LHCN-M2 (cell line): ENCODE data around the gene PDZD2. TPM values are rescaled to one million over a fixed set of nuclear protein-coding genes. Genes with fewer than 3 reads are reported as not detected.
A peak's percentile ranks its signal among the peaks of the same experiment; 100 is the strongest.

Experiments used
- DNase-seq: peaks from one replicate; pipeline ENCODE4 v3.0.0-alpha.2; 2012; ENCODE audit warnings: low read depth
- total RNA-seq: library from RNA; depleted of rRNA; stranded (reverse); fragments of >200 nt; gene quantifications from 2 replicates; pipeline ENCODE4 v1.2.3, GENCODE V29; 2014

PDZD2 gene
- total RNA-seq, 1 experiment from 2014 or later, result not detected

GRCh38 chr5:31916327-31916726, 277.4 kb downstream of the PDZD2 start:
- no peak for DNase-seq

DNA sequence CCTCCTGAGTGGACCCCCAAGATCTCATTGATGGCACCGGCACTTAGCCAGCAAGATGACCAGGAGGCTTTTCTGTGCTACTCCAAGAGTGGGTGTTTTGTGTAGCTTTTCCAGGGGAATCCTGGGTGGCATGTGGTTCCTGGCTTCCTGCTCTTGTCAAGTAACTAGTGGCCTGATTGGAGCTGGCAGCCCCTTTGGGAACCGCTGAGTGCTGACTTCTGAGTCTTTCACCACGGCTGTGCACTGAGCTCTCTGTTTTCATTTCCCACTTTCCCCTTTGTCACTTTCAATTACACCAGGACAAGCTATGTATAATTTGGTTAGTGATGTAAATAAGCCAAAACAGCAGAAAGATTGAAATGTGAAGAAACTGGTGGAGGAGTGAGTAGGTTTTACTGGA, 279.8 kb downstream of the PDZD2 start:
- no peak for DNase-seq

DNA sequence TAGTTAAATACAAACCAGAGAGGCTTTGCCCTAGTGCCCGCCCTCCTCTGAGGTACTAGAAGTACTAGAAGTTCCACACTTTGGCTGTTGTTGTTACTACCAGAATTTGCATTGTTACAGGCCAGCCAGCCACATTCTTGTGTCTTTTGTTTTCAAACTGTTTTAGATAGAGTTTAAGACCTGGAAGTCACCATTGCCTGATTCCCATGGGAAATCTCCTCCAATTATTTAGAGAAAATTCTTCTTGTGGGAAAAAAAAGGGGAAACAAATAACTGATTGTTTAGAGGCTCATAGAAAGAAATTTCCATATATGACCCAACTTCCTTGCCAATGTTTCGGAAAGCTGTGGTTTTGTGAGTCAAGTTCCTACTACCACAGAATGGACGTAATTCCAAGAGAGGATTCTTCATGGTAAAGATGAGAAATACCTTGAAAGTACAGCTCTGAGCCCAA, 282.9 kb downstream of the PDZD2 start:
- DNase-seq, result peak; percentile 41

GRCh38 chr5:31924005-31924404, 285.1 kb downstream of the PDZD2 start:
- no peak for DNase-seq

DNA sequence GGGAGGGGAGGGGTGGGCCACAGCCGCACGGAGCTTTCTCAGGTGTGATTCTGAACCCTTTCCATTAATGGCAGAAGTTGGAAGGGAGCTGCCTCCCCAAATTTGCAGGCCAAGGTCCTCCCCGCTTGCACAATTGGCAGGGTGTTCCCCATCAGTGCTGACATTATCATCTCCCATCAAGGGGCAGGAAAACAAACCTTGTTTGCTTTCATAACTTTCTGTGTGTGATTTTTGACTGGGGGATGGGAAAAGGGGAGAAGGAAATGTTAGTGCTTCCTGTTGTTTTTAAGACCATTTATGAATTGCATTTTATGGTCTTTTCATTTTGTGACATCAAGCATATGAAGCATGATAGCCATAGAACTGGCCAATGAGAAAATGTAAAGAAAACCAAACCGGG, 292.9 kb downstream of the PDZD2 start:
- no peak for DNase-seq

DNA sequence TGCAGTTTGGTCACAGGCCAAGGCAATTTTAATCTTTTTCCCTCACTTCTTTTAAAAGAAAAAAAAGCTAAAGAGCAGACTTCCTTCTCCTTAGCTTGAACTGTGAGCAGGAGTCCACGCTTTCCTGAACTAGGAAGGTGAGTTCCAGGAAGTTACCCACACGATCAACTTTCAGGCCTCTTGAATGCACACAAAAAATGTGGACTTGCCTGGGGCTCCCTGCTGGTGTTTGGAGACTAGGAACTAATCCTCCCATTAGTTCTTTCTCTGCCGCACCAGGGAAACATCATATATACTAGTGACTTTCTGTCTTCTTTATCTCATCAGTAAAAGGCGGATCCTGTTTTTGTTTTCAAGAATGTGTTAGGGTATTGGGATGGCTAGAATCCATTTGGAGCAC, 295.2 kb downstream of the PDZD2 start:
- DNase-seq, result no peak

- no peak for DNase-seq
Observed at GRCh38 chr5:31935496-31936369, 296.8 kb downstream of the PDZD2 start.

- DNase-seq, result no peak
Observed at GRCh38 chr5:31936683-31937082, 297.8 kb downstream of the PDZD2 start.

DNA sequence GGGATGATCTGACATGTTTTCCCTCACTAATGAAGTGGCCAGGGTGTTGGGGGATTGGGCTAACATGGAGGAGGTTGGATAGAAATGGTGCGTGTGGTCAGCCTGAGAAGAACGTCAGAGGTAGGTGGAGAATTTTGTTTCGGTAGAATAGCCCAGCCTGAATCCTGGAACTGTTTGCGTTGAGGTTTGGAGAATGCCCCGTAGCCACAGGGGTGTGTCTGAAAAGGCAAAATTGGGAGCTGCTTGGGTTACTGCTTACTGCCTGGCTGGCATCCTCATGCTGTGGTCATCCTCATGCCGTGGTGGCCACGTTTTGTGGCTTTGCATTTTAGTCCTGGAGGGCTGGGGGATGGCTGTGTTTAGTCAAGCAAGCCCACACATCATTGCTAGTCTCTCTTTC, 298.3 kb downstream of the PDZD2 start:
- no peak for DNase-seq

GRCh38 chr5:31937703-31938102, 298.8 kb downstream of the PDZD2 start:
- DNase-seq, result no peak

DNA sequence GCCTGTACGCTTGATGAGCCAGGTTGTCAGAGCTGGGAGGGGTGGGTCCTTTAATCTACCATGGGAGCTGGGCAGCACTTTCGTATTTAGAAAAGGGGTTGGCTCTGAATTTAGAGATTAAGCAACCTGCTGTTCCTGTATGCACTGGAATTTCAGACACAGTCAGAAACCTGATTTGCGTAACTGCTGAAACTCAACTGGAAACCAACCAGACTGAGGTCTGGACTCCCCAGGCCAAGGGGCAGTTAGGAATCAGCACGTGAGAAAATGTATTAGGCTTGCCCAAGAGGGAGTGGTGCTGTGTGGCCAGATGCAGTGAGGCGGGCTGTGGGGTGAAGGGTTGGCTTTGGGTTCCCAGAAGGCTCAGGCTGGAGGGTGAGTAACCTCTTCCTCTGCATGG, 300.2 kb downstream of the PDZD2 start:
- DNase-seq, result no peak

DNA sequence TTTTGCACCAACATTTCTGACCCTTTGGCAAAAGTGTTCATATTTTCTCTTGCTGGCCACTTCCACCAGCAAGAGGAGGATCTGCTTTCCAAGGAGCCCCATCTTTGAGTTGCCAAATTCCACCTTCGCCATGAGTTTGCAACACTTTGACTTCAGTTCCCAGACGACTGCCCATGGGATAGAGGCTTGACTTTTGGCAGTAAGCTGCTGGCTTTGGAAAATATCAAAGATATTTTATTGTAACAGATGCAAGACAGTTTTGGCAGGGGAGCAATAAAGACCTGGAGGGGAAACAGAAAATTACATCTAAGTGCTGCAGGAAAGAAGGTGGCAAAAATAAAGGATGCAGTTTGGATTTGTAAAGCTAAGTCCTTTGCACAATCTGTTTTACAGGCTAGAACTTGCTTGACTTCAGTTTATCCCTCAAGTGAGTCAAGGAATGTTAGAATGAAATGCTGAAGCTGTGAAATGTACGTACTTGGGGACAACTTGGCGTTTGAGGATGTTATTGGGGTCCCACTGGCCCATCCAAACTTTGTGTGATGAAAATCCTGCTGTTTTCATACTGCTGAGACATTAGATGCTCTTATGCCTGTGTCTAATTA, 302.3 kb downstream of the PDZD2 start:
- DNase-seq, result no peak

GRCh38 chr5:31942546-31942945, 303.6 kb downstream of the PDZD2 start:
- no peak for DNase-seq

DNA sequence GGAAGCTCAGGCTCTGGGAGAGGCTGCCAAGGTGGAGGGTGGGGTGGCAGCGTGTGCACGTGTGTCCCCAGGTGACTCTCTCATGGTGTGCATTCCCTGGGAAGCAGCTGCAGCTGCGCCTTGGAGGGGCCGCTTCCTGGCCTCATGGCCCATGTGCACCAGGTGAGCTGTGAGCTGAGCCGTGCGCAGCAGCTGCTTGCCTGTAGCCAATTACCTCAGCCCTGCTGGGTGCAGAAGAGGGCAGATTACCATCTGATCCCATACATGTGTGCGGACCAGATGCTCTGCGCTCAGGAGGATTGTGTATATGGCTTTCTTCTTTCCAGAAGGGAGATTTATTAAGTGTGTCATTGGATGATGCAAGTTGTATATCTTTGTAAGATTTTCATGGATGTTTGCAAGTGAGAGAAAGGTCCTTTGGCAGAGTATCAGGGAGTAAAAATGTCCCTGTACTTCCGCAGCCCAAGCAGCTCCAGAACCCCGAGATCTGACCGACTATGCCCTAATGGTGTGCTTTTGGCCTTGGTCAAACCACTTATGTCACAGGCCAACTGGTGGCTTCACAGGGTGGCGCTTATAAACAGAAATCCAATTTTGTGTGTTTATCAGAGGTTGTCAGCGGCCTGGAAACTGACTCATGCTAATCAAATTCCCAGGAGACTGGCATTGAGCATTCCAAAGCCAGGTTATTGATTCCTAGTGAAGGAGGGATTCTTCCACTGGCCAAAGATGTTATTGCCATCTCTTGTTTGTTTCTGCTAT, 305.9 kb downstream of the PDZD2 start:
- DNase-seq, result no peak

- no peak for DNase-seq
Observed at GRCh38 chr5:31948006-31948405, 309.1 kb downstream of the PDZD2 start.

DNA sequence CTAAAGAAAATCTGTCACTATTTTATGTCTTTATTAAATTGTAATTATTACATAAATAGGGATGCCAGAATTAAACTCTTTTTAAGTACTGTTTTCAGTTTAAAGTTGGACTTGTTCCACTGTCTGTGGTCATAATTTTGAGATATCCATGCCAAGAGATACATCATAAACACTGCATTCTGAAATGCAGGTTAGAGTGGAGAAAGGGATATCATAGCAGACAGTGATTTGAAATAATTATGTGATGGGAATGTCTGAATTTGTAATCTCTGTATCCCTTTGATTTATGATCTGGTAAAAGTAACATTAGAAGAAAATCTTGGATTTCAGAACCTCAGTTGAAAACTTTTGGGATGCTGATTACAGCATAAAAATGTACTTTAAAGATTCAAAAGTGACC, 313.1 kb downstream of the PDZD2 start:
- no peak for DNase-seq

- DNase-seq, result peak; percentile 1
Observed at GRCh38 chr5:31954091-31954490, 315.2 kb downstream of the PDZD2 start.

- DNase-seq, result no peak
Observed at GRCh38 chr5:31957151-31957550, 318.2 kb downstream of the PDZD2 start.

DNA sequence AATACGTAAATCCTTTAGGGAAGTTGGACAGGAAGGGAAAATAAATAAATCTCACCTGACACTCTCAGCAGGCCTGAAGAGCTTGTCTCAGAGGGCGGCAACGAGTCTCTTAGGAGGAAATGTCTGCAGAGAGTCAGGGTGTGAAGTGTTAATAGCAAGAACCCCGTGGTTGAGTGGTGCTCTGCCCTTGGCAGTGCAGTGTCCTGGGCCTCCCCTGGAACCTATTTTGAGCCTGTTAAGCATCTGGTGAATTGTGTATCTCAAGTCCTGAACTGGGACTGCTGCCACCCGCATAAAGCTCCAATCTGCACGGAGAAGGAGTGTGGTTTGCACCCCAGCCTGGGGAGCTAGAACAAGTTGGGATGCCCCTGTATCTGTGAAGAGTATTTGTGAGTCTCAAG, 323.4 kb downstream of the PDZD2 start:
- no peak for DNase-seq

- no peak for DNase-seq
Observed at GRCh38 chr5:31962871-31963307, 324.0 kb downstream of the PDZD2 start.

- no peak for DNase-seq
Observed at GRCh38 chr5:31963358-31964006, 324.6 kb downstream of the PDZD2 start.

DNA sequence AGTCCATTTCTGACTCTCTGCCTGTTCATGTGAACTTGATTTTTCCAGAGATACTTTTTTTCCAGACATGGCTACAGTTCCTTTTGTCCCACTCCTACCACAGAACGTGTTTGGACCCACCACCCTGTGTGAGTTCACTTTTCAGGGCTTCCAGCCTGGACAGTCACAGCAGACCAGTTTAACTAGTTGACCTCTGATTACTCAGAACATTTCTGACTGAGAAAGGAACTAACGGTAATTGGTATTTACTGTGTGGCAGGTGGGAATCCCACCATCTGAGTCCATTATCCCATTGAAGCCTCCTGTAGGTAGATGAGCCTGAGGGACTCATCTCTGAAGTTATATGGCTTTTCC, 325.1 kb downstream of the PDZD2 start:
- DNase-seq, result no peak
